Endodermal cell (in vitro differentiated cells): ENCODE data around the gene HOXB4. TPM values are rescaled to one million over a fixed set of nuclear protein-coding genes. Genes with fewer than 3 reads are reported as not detected.

ENCODE experiments used
- DNase-seq: peaks from one replicate; pipeline ENCODE4 v3.0.0-alpha.2; 2017
- H3K27ac ChIP-seq: 2 replicates; pipeline ENCODE4 v1.5.1; 2013; ENCODE audit warnings: mild to moderate bottlenecking, low read depth, low read length, moderate library complexity
- H3K27me3 ChIP-seq: 2 replicates; pipeline ENCODE4 v1.6.1; 2013; ENCODE audit warnings: mild to moderate bottlenecking, low read length, moderate library complexity; ENCODE audit not compliant: insufficient read depth, control insufficient read depth, poor library complexity, severe bottlenecking
- H3K36me3 ChIP-seq: 2 replicates; pipeline ENCODE4 v1.7.0; 2013; ENCODE audit warnings: mild to moderate bottlenecking, low read length, moderate library complexity; ENCODE audit not compliant: control insufficient read depth, insufficient read depth
- H3K4me1 ChIP-seq: one replicate; pipeline ENCODE4 v1.7.0; 2013; ENCODE audit warnings: low read length; ENCODE audit not compliant: control insufficient read depth, insufficient read depth
- H3K4me3 ChIP-seq: 2 replicates; pipeline ENCODE4 v1.5.1; 2013; ENCODE audit warnings: mild to moderate bottlenecking, low read length, moderate library complexity
- H3K9ac ChIP-seq: 2 replicates; pipeline ENCODE4 v1.6.1; 2013; ENCODE audit warnings: mild to moderate bottlenecking, low read length, moderate library complexity; ENCODE audit not compliant: poor library complexity, severe bottlenecking; ENCODE audit errors: extremely low read depth
- H3K9me3 ChIP-seq: 2 replicates; pipeline ENCODE4 v1.6.1; 2013; ENCODE audit warnings: mild to moderate bottlenecking, low read length, moderate library complexity; ENCODE audit not compliant: control insufficient read depth
- H3K27ac Mint-ChIP-seq: 2 replicates; pipeline ENCODE4 v1.8.0; 2020; ENCODE audit warnings: mixed read lengths
- H3K27me3 Mint-ChIP-seq: 2 replicates; pipeline ENCODE4 v1.8.0; 2021; ENCODE audit warnings: mild to moderate bottlenecking, mixed read lengths; ENCODE audit not compliant: insufficient read depth
- H3K36me3 Mint-ChIP-seq: 2 replicates; pipeline ENCODE4 v1.8.0; 2020; ENCODE audit warnings: low read depth, mixed read lengths
- H3K4me1 Mint-ChIP-seq: 2 replicates; pipeline ENCODE4 v1.8.0; 2020; ENCODE audit warnings: mixed read lengths
- H3K4me3 Mint-ChIP-seq: 2 replicates; pipeline ENCODE4 v1.8.0; 2020; ENCODE audit warnings: mild to moderate bottlenecking, moderate library complexity, mixed read lengths
- H3K9me3 Mint-ChIP-seq: 2 replicates; pipeline ENCODE4 v1.8.0; 2020; ENCODE audit warnings: mild to moderate bottlenecking, mixed read lengths
- WGBS, 2 experiments: methylation state at CpG; one replicate each; pipeline versions ENCODE4 v1.1.5 to v1.1.7; 2013; ENCODE audit warnings: missing lambda C conversion rate in 2 of 2, mixed read lengths in 1 of 2; ENCODE audit not compliant: insufficient coverage in 1 of 2, insufficient read length in 1 of 2; 5-methylcytosine and 5-hydroxymethylcytosine counted together
- total RNA-seq, 2 donors: library from RNA; stranded (reverse); fragmentation: NEBNext Ultra II Directional in 1 of 2; extraction: Animal tissue kit (Norgen Biotek cat#: 25700) in 1 of 2; gene quantifications; 2 replicates in 1 of 2; 3 replicates in 1 of 2; pipeline ENCODE4 v1.2.1, GENCODE V29; 2021
- TF ChIP-seq, protein P1 (sequence below): fragments of 200-600 bp; sonication (generic); conservative IDR thresholded peaks from 2 replicates; pipeline ENCODE4 v1.5.0; 2021; ENCODE audit warnings: antibody characterized with exemption, mild to moderate bottlenecking

The HOXB4 gene
- total RNA-seq, 2 donors from 2014 or later = not detected

GRCh38 chr17:48576479-48577309, 1.5 kb downstream of the HOXB4 start:
- Mint-ChIP-seq H3K27me3 (peaks cover 49% of the 10 kb centered on the region), H3K9me3 (no peaks in the 10 kb centered on the region), H3K27ac (no peak overlapping the region), H3K4me1 (peaks cover 5% of the 10 kb centered on the region), H3K4me3 (no peak overlapping the region), H3K36me3 (no peaks in the 10 kb centered on the region)
- Histone ChIP-seq H3K36me3 (no peaks in the 10 kb centered on the region), H3K9ac (no peak overlapping the region), H3K27me3 (peaks cover 99% of the 10 kb centered on the region), H3K4me1 (no peaks in the 10 kb centered on the region), H3K27ac (peak overlapping the region; percentile 36), H3K4me3 (no peak overlapping the region), H3K9me3 (no peaks in the 10 kb centered on the region)
- TF ChIP-seq, protein P1, sequence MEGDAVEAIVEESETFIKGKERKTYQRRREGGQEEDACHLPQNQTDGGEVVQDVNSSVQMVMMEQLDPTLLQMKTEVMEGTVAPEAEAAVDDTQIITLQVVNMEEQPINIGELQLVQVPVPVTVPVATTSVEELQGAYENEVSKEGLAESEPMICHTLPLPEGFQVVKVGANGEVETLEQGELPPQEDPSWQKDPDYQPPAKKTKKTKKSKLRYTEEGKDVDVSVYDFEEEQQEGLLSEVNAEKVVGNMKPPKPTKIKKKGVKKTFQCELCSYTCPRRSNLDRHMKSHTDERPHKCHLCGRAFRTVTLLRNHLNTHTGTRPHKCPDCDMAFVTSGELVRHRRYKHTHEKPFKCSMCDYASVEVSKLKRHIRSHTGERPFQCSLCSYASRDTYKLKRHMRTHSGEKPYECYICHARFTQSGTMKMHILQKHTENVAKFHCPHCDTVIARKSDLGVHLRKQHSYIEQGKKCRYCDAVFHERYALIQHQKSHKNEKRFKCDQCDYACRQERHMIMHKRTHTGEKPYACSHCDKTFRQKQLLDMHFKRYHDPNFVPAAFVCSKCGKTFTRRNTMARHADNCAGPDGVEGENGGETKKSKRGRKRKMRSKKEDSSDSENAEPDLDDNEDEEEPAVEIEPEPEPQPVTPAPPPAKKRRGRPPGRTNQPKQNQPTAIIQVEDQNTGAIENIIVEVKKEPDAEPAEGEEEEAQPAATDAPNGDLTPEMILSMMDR = no peak
- peak; percentile 71 for DNase-seq
- WGBS, 2 experiments = 4% methylated on average over 17 to 32 of the region's 43 CpGs

GRCh38 chr17:48575673-48576478, 2.3 kb downstream of the HOXB4 start:
- 0 to 4% methylated on average over 10 to 21 of the region's 22 CpGs for WGBS, 2 experiments
- Histone ChIP-seq H3K9me3 (no peaks in the 10 kb centered on the region), H3K27ac (no peak overlapping the region), H3K9ac (no peak overlapping the region), H3K27me3 (peaks cover 99% of the 10 kb centered on the region), H3K4me3 (no peak overlapping the region), H3K4me1 (peaks cover 6% of the 10 kb centered on the region), H3K36me3 (no peaks in the 10 kb centered on the region)
- H3K4me1 Mint-ChIP-seq = peaks cover 10% of the 10 kb centered on the region
- H3K27me3 Mint-ChIP-seq = peaks cover 41% of the 10 kb centered on the region
- H3K9me3 Mint-ChIP-seq = no peaks in the 10 kb centered on the region
- peak; percentile 66 for DNase-seq
- no peak overlapping the region for H3K27ac Mint-ChIP-seq
- H3K4me3 Mint-ChIP-seq = no peak overlapping the region
- H3K36me3 Mint-ChIP-seq = no peaks in the 10 kb centered on the region
- TF ChIP-seq, protein P1 = no peak

GRCh38 chr17:48575066-48575582, 3.0 kb downstream of the HOXB4 start:
- no peaks in the 10 kb centered on the region for H3K36me3 ChIP-seq
- H3K36me3 Mint-ChIP-seq = no peaks in the 10 kb centered on the region
- peaks cover 34% of the 10 kb centered on the region for H3K27me3 Mint-ChIP-seq
- peaks cover 11% of the 10 kb centered on the region for H3K4me1 ChIP-seq
- no peak overlapping the region for H3K27ac Mint-ChIP-seq
- H3K9me3 Mint-ChIP-seq = no peaks in the 10 kb centered on the region
- 11 to 26% methylated on average over 4 to 6 of the region's 7 CpGs for WGBS, 2 experiments
- peak overlapping the region; percentile 37 for H3K27ac ChIP-seq
- H3K4me1 Mint-ChIP-seq = peaks cover 17% of the 10 kb centered on the region
- no peak for DNase-seq
- TF ChIP-seq, protein P1 = no peak
- peaks cover 99% of the 10 kb centered on the region for H3K27me3 ChIP-seq
- H3K4me3 Mint-ChIP-seq = no peak overlapping the region
- H3K9me3 ChIP-seq = no peaks in the 10 kb centered on the region
- no peak overlapping the region for H3K9ac ChIP-seq
- no peak overlapping the region for H3K4me3 ChIP-seq
